Testis (tissue), 2 donors: Measurements from ENCODE around the gene FOXK2.

ENCODE experiments used
- POLR2A ChIP-seq: fragments of 450-650 bp; IDR thresholded peaks from one replicate; pipeline ENCODE4 v1.6.1; 2017; ENCODE audit warnings: antibody characterized with exemption, mild to moderate bottlenecking, moderate library complexity
- TF ChIP-seq, protein P1 (sequence below), 3 experiments: fragments of 450-650 bp in 2 of 3; fragments of 200-600 bp in 1 of 3; sonication (generic) in 1 of 3; IDR thresholded peaks; one replicate each; pipeline ENCODE4 v1.5.1; 2016 to 2019; ENCODE audit warnings: antibody characterized with exemption in 3 of 3, mild to moderate bottlenecking in 2 of 3, moderate library complexity in 1 of 3

DNA sequence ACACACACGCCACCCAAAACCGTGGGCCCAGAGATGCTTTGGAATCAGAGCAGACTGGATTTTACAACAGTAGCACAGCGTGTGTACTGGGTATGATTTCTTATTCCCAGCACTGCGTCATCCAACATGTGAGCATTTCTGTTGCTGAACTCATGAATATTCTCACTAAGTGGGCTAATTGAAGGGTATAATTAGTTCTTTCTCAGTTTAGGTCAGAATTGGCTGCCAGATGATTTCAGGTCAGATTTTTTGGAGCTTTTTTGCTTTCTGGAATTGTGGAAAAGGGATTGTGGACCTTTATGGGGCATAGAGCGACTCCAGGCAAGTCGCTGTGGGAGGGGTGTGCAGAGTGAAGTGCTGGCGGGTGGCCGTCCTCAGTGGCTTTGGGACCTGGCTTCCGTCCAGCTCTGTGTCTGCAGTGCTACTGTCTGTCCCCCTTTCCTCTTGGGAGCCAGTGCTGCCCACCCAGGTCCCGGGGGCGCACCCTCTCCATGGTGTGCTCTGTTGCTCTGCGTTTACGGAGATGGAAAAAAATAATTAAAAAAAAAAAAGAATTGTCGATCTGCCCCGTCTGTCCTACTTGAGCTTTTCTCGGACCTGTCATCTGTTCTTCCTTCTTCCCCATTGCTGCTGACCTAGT is 25.0 kb downstream of the FOXK2 start:
- TF ChIP-seq, protein P1, sequence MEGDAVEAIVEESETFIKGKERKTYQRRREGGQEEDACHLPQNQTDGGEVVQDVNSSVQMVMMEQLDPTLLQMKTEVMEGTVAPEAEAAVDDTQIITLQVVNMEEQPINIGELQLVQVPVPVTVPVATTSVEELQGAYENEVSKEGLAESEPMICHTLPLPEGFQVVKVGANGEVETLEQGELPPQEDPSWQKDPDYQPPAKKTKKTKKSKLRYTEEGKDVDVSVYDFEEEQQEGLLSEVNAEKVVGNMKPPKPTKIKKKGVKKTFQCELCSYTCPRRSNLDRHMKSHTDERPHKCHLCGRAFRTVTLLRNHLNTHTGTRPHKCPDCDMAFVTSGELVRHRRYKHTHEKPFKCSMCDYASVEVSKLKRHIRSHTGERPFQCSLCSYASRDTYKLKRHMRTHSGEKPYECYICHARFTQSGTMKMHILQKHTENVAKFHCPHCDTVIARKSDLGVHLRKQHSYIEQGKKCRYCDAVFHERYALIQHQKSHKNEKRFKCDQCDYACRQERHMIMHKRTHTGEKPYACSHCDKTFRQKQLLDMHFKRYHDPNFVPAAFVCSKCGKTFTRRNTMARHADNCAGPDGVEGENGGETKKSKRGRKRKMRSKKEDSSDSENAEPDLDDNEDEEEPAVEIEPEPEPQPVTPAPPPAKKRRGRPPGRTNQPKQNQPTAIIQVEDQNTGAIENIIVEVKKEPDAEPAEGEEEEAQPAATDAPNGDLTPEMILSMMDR (IDR thresholded peaks at IDR 0.05): no peak
- no peak for TF ChIP-seq POLR2A
